Measurements from ENCODE around the gene KCTD16.

DNA sequence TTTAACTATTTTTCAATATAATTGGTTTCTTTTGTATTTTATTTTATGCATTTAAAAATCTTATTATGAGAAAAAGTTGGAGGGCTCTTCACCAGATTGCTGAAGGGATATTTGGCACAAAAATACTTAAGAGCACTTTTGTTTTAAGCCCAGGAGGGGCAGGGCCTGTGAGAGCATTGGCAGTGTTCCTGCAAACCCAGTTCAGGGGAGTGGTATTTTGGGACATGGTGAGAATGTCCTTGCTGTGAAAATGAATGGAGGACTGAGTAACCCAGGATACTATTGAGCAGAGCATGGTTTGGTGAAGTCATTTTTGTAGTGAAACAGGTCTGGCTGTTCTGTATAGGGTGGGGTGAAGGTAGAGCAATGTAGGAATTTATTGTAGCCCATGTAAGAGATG is 121.4 kb downstream of the KCTD16 start:
- TF ChIP-seq, protein P1, sequence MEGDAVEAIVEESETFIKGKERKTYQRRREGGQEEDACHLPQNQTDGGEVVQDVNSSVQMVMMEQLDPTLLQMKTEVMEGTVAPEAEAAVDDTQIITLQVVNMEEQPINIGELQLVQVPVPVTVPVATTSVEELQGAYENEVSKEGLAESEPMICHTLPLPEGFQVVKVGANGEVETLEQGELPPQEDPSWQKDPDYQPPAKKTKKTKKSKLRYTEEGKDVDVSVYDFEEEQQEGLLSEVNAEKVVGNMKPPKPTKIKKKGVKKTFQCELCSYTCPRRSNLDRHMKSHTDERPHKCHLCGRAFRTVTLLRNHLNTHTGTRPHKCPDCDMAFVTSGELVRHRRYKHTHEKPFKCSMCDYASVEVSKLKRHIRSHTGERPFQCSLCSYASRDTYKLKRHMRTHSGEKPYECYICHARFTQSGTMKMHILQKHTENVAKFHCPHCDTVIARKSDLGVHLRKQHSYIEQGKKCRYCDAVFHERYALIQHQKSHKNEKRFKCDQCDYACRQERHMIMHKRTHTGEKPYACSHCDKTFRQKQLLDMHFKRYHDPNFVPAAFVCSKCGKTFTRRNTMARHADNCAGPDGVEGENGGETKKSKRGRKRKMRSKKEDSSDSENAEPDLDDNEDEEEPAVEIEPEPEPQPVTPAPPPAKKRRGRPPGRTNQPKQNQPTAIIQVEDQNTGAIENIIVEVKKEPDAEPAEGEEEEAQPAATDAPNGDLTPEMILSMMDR (IDR thresholded peaks at IDR 0.05): no peak
- TF ChIP-seq POLR2A (IDR thresholded peaks at IDR 0.05): no peak

All from body of pancreas (tissue), 4 donors.